SKM-1 treated with dmso at 0.1 percent for 144 hours (cell line): ENCODE results near the gene OLAH.
"Not testable (repeated sequence)": the region's sequence is repeated elsewhere in the genome, so short reads cannot be mapped to it uniquely, and the experiment has no call there.

Experiments used
- DNase-seq: peaks from one replicate; lab custom pipeline; 2025; ENCODE audit not compliant: unreplicated experiment; lab: John Stamatoyannopoulos, UW

Gene OLAH

GRCh38 chr10:15043674-15044073, at the start of gene OLAH:
Gene OLAH (plus strand): TSS chr10:15043943. CDS start chr10:15047289, 3,346 bp downstream.
- no peak for DNase-seq

GRCh38 chr10:14995964-14996565, 47.7 kb upstream of the OLAH start:
- no peak for DNase-seq

DNA sequence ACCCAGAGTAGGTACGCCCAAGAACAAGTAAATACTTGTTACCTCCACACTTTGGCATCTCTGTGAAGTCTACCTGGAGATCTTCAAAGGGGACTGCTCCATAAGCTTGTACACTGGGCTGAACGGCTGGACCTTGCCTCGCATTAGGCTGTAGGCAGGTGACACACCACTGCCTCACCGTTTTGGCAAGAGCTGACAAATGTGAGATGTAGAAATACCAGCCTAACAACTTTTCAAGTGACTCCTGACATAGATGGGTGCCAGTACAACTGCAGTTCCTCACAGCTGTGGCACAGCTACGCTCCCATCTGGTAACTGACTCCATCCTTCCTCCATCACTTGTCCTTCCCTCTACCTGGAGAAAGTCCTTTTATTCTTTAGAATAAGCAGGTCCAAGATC, 30.2 kb upstream of the OLAH start:
- not testable (repeated sequence) for DNase-seq

GRCh38 chr10:15015451-15015850, 28.3 kb upstream of the OLAH start:
- no peak for DNase-seq

- not testable (repeated sequence) for DNase-seq
These were observed 22.8 kb upstream of the OLAH start for GRCh38 chr10:15020966-15021365.

- DNase-seq, result not testable (repeated sequence)
These were observed 20.7 kb upstream of the OLAH start for GRCh38 chr10:15023079-15023478.

DNA sequence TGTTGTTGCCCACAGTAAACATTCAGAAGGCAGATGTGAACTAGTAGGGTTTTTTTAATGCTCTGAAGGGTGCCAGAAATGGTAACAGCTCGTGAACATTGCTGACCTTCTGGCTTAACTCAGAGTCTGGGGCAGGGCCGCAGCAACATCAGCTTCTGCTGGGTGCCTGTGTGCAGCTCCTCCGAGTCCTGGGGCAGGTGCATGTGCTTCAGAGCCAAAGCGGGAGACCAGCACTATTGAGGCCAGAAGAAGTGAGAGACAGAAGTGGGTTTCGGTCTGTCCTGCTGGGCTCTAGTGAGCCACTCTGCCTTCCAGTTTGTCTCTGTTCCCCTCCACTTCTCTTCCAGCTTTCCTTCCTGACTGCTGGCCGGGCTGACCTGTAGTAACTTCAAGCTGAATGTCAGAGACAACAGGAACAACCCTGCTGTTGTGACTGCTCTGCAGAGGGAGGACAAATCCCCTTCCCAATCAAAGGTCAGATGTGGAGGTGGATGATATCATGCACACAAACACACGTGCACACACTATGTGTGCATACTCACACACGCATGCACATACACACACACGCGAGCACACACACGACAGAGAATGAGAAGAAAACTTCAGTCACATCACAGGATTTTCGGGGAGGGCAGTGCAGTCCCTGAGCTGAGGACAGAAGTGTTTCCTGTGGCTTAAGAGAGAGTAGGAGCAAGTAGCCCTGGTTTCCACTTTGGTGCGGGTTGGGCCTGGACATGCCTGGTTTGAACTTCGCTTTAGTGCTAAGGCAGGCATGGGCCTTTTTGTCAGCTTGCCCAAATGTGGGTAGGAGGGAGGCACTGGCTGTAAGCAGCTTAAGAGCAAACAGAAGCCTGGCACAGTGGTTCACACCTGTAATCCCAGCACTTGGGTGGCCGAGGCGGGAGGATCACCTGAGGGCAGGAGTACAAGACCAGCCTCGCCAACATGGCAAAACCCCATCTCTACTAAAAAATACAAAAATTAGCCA, 19.4 kb upstream of the OLAH start:
- DNase-seq, result not testable (repeated sequence)

DNA sequence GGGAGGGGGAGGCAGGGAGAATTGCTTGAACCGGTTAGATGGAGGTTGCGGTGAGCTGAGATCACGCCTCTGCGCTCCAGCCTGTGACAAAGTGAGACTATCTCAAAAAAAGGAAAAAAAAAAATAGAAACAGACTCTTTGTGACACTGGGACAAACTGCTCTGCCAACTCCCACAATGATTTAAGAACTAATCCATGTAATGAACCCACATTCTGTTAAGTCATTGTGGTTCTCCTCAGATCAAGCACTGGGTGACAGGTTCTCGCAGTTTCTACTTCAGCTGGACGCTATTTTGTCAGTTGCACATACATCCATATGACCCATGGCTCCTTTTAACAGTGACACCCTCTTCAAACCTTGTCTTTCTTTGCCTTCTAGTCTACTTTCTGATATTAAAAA, 18.7 kb upstream of the OLAH start:
- not testable (repeated sequence) for DNase-seq

- no peak for DNase-seq
These were observed 16.0 kb upstream of the OLAH start for GRCh38 chr10:15027741-15028140.

- DNase-seq, result peak; percentile 52
These were observed 8.1 kb upstream of the OLAH start for GRCh38 chr10:15035385-15036301.

DNA sequence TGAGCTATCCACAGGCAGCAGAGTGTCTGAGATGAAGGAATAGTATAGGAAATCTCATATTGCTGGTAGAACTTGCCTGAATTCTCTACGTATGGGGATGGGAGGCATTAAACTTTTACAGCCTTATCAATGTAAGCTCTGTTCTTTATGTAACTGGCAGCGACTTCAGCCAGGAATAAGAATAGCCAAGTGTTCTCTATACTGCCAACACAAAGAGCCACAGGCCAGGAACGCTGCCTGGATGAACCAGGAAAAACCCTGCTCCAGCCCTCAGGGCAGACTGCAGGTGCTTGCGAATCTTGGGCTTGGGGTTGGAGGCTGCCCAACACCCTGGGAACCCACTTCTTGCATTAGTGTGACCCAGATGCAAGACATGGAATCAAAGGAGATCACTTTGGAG, 6.1 kb upstream of the OLAH start:
- DNase-seq, result no peak

DNA sequence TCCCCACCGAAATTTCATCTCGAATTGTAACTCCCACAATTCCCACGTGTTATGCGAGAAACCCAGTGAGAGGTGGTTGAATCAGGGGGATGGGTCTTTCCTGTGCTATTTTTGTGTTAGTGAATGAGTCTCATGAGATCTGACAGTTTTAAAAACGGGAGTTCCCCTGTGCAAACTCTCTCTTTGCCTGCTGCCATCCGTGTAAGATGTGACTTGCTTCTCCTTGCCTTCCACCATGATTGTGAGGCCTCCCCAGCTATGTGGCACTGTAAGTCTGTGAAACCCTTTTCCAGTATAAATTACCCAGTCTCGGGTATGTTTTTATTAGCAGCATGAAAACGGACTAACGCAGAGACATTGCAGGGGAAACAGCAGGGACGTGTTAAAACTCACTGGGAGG, 5.3 kb upstream of the OLAH start:
- DNase-seq, result no peak

DNA sequence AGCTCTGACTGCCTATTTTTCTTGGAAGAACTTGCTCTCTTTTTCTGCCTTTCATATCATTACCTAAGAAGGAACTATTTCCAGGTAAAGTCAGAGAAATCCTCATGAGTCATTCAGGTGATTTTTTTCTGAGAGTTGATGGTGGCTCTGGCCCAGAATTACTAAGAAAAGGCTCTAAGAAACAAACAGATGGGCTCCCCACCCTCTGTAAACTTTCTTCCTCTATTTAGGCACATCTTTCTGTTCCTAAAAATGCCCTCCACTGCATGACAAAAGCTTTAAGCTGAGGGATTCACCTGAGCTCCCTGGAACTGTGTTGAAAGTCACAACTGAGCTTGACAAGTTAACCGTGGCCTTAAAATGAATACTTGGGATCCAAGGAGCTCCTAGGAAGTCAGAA, 1.6 kb downstream of the OLAH start:
- no peak for DNase-seq

- no peak for DNase-seq
These were observed 2.9 kb downstream of the OLAH start for GRCh38 chr10:15046626-15047025.

GRCh38 chr10:15049533-15049932, 5.8 kb downstream of the OLAH start:
- DNase-seq, result no peak

DNA sequence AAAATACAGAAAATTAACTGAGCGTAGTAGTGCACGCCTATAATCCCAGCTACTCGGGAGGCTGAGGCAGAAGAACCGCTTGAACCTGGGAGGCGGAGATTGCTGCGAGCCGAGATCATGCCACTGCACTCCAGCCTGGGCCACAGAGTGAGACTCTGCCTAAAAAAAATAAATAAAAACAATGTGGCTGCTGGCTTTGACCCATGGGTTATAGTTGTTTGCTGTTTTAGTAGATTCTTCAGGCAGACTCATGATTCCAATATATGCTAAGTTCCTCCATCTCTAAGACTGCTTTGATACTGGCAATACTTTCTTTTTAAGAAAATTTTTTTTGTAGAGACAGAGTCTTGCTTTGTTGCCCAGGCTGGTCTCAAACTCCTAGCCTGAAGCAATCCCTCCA, 8.4 kb downstream of the OLAH start:
- DNase-seq, result no peak

DNA sequence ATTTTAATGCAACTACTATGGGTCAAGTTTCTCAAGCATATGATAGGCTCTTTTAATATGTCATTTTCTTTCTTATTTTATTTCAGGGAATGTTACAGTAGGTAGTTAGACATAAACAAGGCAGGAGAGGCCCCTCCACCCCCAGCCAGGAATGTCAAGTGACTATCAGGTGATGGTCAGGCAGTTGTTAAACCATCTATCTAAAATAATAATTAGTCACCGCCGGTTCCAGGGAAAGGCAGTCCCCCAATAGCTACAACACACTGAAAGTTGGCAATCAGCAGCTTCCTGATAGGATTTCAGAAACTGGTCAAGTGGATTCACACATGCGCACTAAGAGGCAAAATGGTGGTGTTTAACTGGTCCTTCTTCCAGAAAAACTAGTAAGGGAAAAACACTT, 9.3 kb downstream of the OLAH start:
- DNase-seq, result no peak

- DNase-seq, result no peak
These were observed 14.9 kb downstream of the OLAH start for GRCh38 chr10:15058689-15059088.

DNA sequence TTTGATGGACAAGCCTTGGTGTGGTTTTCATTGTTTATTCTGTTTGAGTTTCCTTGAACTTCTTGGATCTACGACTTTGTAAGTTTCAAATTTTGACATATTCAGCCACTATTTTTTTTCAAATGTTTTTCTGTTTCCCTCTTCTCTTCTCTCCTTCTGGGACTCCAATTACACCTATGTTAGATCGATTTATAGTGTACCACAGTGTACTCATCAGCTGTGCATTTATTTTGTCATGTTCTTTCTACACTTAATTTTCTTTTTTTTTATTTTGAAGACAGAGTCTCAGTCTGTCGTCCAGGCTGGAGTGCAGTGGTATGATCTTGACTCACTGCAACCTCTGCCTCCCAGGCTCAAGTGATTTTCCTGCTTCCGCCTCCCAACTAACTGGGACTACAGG, 16.2 kb downstream of the OLAH start:
- DNase-seq, result no peak

DNA sequence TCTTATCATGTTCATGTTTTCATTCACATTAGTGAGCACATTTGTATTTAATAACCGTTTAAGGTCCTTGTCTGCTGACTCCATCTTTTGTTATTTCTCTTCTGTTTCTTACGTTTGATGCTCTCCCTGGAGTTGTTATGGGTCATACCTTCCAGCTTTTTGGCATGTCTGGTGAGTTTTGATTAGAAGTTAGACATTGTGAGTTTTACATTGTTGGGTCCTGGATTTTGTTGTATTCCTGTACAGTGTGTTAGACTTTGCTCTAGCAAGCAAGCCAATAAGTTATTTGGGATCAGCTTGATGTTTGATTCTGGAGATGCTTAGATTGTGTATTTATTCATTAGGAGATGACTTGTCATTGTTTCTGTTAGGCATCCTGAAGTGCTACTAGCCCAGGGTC, 16.9 kb downstream of the OLAH start:
- no peak for DNase-seq

- DNase-seq, result no peak
These were observed 23.4 kb downstream of the OLAH start for GRCh38 chr10:15067154-15067553.
